ENCODE data around the gene SLC39A2.
"Not testable (repeated sequence)": the region's sequence is repeated elsewhere in the genome, so short reads cannot be mapped to it uniquely, and the experiment has no call there.

Gene SLC39A2

DNA sequence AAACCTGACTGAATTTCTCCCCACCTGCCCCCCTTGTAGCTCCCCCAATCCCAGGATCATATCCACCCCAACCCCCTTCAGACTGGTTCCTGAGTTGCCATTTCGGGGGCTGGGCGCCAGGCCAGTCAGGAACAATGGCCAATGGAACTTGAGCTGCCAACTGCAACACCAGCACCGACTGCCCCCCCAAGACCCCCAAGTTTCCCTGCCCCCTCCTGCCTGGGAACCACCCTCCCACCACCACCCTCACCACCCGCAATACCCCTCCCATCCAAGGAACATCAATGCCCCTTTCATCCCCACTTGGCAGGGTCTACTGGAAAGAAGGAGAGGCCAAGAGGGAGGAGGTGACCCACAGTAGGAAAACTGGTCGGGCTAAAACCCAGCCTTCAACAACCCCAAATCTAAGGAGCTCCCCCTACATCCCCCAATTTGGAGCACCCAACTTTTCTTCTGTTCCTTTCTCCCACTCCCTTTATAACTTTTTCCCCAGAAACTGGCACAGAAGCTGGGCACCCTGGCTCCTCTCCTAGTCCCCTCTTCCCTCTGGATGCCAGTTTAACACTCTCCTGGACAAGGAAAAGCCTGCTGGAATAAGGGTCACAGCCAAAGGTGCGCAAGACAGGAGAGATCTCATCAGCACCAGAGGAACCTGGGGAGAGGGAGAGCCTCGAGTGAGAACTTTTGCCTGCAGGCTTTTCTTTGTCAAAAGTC, 27.3 kb downstream of the SLC39A2 start:
- DNase-seq, result no peak

DNA sequence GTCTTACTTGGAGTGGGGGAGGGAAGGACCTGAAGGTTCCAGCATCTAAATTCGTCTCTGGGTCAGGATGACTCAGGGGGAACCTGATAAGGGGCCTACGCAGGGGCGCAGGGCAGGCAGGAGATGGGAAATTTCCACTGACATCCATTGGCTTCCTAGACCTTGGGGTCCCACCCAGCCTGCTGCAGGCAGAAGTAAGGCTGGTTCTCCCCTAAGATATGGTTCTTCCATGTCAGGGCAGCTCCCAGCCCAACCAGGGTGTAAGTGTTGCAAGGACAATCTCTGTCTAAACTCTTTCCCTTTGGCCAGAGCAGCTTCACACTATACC, 27.9 kb downstream of the SLC39A2 start:
- no peak for DNase-seq

DNA sequence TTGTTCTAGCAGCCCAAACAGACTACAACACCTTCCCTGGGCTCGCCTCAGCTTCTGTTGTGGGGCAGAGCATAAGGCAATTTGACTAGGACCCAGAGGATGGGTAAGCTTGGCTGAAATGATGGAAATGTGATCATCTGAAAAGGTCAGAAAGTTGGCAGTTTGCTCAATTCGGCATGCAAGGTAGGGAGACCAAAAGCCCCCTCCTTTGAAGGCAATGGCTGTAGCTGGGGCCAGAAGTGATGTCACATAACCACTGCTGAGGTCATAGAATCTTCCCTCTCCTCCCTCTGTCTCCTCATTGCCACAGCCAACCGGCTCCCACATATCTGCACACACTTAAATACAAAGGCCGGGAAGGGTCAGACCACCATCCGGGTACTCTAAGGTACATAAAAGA, 30.8 kb downstream of the SLC39A2 start, which contains the start of gene TPPP2:
Gene TPPP2 (plus strand): TSS at position 301 of the 400 bp plus-strand sequence. CDS start 365 bp downstream, outside the sequence.
- no peak for DNase-seq

DNA sequence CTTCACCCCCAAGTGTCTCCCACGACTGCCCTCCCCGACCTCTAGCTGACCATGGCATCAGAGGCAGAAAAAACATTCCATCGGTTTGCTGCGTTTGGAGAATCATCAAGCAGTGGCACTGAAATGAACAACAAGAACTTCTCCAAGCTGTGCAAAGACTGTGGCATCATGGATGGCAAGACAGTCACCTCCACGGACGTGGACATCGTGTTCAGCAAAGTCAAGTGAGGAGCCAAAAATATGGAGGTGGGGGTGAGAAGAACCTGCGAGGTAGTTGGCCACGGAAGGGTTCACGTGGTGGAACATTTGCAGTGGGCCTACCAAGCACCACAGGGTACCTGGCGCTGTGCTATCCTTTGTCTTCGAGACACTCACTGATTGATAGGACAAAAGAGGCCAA, 31.4 kb downstream of the SLC39A2 start:
- DNase-seq, result no peak

DNA sequence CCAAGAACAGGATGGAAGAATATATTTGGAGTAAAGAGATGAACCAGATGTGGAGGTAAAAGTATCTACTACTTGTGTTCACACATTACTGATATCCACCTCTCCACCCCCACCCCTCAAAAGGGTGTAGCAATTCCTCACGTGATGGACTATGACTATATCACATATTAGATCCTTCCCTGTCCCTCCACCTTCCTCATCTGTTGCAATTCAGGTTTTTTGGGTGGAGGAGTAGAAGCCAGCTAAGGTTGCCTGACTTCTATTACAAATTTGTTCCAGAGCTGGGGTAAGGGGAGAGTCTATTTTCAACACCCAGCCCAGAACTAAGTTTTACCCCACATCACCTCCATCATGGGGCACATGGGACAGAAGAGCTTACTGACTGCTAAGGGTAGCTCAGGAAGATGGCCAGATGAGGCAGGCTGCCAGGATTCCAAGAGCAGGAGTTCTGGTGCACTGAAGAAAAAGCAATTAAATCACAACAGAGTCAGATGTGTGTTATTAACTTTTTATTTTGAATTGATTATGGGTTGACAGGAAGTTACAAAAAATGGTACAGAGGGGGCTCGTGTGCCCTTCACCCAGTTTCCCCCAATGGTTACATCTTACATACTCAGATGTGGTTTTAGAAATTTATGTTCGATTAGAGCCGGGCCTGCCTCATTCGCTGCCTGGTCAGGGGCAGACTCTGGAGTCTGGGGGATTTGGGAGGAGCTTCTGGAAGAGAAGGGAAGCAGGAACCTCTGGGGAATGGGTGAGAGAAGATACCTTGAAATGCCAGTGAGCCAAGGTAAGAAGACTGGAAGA, 33.4 kb downstream of the SLC39A2 start:
- no peak for DNase-seq

- DNase-seq, result no peak
These were observed 34.1 kb downstream of the SLC39A2 start for GRCh38 chr14:21033133-21033698.

DNA sequence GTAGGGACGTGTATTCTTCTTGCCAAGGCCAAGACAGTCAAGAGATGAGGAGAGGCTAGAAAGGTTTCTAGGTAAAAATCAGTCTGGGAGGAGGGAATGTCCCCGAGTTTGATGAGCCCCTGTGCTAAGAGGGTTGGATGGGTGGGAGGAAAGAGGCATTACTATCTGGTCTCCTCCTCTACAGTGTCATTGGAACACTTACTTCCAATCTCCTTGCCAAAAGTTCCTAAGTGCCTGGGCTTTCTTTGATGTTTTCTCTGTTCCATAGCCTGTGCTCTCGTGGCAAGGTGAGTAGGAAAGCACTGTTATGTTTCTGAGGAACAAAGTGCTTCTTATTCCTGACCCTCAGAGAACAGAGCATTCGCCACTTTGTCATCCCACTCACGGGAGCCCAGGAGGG, 35.6 kb downstream of the SLC39A2 start, which contains the start of gene RNASE13:
Gene RNASE13 (minus strand): TSS at position 101 of the 400 bp plus-strand sequence. CDS start 519 bp downstream, outside the sequence.
- no peak for DNase-seq

DNA sequence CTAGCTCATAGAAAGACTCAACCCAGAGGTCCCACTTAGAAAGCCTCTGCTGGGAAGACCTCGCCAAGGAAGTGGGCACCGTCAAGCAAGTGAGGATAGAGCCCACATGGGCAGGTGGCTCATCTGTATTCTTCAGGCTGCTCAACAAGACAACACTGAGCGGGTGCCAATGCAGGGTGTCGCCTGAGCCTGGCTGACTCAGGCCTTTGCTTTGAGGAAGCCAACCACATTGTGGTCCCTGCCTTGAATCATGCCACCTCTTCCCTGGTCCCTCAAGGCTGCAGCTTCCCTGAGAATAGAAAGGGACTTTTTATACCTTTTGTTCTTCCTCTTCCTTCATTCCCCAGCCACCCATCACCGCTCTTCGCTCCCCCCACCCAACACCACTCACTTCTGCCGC, 37.7 kb downstream of the SLC39A2 start:
- no peak for DNase-seq

DNA sequence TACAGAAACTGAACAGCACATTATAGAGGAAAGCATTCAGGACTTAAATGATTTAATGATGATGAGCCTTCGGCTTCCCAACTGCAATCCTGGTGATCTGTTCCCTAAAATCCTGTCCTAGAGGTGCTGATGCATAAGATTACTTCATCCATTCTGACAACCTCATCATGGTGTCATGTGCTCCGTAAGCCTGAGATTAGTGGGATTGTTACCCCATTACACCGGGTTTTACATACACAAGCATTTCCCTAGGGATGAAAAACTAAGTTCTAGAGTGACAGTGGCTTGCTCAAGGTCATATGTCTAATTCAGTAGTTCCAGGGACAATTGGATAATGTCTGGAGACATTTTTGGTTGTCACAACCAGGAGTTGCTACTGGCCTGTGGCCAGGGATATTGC, 38.1 kb downstream of the SLC39A2 start:
- no peak for DNase-seq

- DNase-seq, result no peak
These were observed 39.6 kb downstream of the SLC39A2 start for GRCh38 chr14:21038441-21039422.

GRCh38 chr14:21039585-21040369, 40.7 kb downstream of the SLC39A2 start:
- DNase-seq, result no peak

DNA sequence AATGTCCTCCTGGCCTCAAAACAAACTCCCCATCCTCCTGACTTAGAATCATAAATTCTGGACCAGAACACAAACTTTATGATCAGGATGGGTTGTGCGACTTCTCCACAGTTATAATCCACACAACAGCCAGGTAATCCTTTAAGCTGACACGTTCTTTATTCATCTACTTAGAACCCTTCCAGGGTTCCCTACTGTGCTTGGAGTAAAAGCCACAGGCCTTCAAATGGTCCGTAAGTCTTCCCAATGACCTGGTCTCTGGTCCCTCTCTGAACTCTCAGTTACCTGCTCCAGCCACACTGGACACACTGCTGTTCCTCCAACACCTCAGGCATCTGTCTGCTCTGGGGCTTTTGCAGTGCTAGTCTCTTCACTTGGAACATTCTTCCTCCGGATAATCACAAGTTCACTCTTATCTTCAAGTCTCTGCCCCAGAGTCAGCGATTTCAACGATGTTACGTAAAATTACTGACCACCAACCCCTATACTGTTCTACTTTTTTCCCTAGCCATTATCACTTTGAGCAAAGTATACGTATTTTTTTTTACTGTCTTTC, 41.4 kb downstream of the SLC39A2 start:
- DNase-seq, result no peak

- not testable (repeated sequence) for DNase-seq
These were observed 41.8 kb downstream of the SLC39A2 start for GRCh38 chr14:21040941-21041340.

GRCh38 chr14:21041676-21042433, 42.8 kb downstream of the SLC39A2 start, which contains the start of gene RNASE7:
Gene RNASE7, plus strand, starts transcription at chr14:21042362. Its CDS starts 631 bp downstream, at chr14:21042993.
- no peak for DNase-seq

- no peak for DNase-seq
These were observed 43.8 kb downstream of the SLC39A2 start for GRCh38 chr14:21042918-21043317.

- no peak for DNase-seq
These were observed 44.4 kb downstream of the SLC39A2 start for GRCh38 chr14:21043387-21043973.

- DNase-seq, result no peak
These were observed 45.0 kb downstream of the SLC39A2 start for GRCh38 chr14:21043974-21044618.

GRCh38 chr14:21047378-21047781, 48.3 kb downstream of the SLC39A2 start:
- DNase-seq, result no peak

GRCh38 chr14:21048638-21049037, 49.5 kb downstream of the SLC39A2 start:
- no peak for DNase-seq

DNA sequence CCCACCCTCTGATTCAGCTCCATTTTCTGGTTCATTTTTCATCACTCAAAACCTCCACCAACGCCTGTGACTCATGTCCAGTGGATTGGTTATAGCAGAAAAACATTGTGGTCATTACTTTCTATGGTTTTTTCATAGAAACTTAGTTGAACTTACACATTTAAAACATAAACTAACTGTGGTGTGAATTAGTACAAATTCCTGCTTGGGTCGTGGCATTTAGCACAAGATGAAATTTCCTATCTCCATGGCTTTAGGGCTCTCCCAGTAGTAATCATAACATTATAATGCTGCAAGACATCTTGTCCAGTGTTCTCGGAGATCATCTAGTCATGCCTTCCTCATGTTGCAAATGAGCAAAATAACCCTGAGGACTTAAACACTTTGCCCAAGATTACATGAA, 50.2 kb downstream of the SLC39A2 start:
- no peak for DNase-seq

All from stimulated activated CD8-positive, alpha-beta memory T cell treated with anti-CD3 and anti-CD28 coated beads, Interleukin-4, amount 100 ng/mL, for 48 hours (primary cell).